Spleen (tissue), 11 donors: ENCODE results near the gene SMAD5. TPM values are rescaled to one million over a fixed set of nuclear protein-coding genes. Genes with fewer than 3 reads are reported as not detected.

ENCODE experiments used
- DNase-seq: peaks from one replicate; pipeline ENCODE4 v3.0.0-alpha.2; 2020
- H3K27ac ChIP-seq, 8 donors: fragments of 200-600 bp; sonication (generic) in 7 of 8; 1 replicate in 4 of 8; 2 replicates in 4 of 8; pipeline versions ENCODE4 v1.5.0 to v1.8.0; 2016 to 2021; ENCODE audit warnings: inconsistent platforms in 4 of 8, mild to moderate bottlenecking in 4 of 8, moderate library complexity in 1 of 8
- H3K27me3 ChIP-seq, 7 donors: fragments of 200-600 bp; sonication (generic) in 6 of 7; replicated peaks in 1 of 7; 1 replicate in 4 of 7; 2 replicates in 3 of 7; pipeline versions ENCODE4 v1.5.0 to v1.8.0; 2016 to 2021; ENCODE audit warnings: inconsistent platforms in 3 of 7, mild to moderate bottlenecking in 1 of 7
- H3K36me3 ChIP-seq, 6 donors: fragments of 200-600 bp; sonication (generic) in 5 of 6; 1 replicate in 4 of 6; 2 replicates in 2 of 6; pipeline versions ENCODE4 v1.5.0 to v1.8.0; 2016 to 2021; ENCODE audit warnings: inconsistent platforms in 2 of 6
- H3K4me1 ChIP-seq, 6 donors: fragments of 200-600 bp; sonication (generic) in 5 of 6; 1 replicate in 3 of 6; 2 replicates in 3 of 6; pipeline versions ENCODE4 v1.5.0 to v1.8.0; 2016 to 2021; ENCODE audit warnings: inconsistent platforms in 3 of 6
- H3K4me3 ChIP-seq, 8 donors: fragments of 200-600 bp; sonication (generic) in 7 of 8; 1 replicate in 4 of 8; 2 replicates in 4 of 8; pipeline versions ENCODE4 v1.5.0 to v1.8.0; 2016 to 2021; ENCODE audit warnings: inconsistent platforms in 4 of 8, mild to moderate bottlenecking in 4 of 8, moderate library complexity in 2 of 8
- H3K9me3 ChIP-seq, 8 donors: fragments of 200-600 bp; sonication (generic) in 7 of 8; 1 replicate in 4 of 8; 2 replicates in 4 of 8; pipeline versions ENCODE4 v1.5.0 to v1.8.0; 2016 to 2021; ENCODE audit warnings: inconsistent platforms in 4 of 8
- POLR2A ChIP-seq, 3 donors: fragments of 450-650 bp; IDR thresholded peaks; one replicate each; pipeline ENCODE4 v1.5.1; 2017; ENCODE audit warnings: antibody characterized with exemption in 3 of 3, mild to moderate bottlenecking in 1 of 3
- POLR2AphosphoS5 ChIP-seq, 3 donors: sonication (generic); formaldehyde crosslinking; IDR thresholded peaks; one replicate each; pipeline ENCODE4 v1.5.1; 2017; ENCODE audit warnings: antibody characterized with exemption in 3 of 3
- WGBS, 5 donors: extraction: QIAGEN DNeasy Blood & Tissue Kit in 3 of 5; methylation state at CpG; one replicate each; pipeline versions ENCODE4 v1.1.5 to v1.1.7; 2013 to 2018; 5-methylcytosine and 5-hydroxymethylcytosine counted together
- intact Hi-C: fragments of 100-400 bp; cut with DNase I; formaldehyde crosslinking; loops from one replicate; pipeline ENCODE4 v1.15.0; 2023; ENCODE audit warnings: low total_unique reads
- polyA plus RNA-seq, 3 donors: library from polyadenylated mRNA; stranded (reverse); fragments of 200-250 nt; gene quantifications; one replicate each; pipeline ENCODE4 v1.2.1, GENCODE V29; 2013
- total RNA-seq, 7 donors: library from RNA; depleted of rRNA in 3 of 7; stranded (reverse); fragments of >200 nt in 3 of 7; fragmentation: NEBNext Ultra II Directional in 4 of 7; extraction: Animal tissue kit (Norgen Biotek cat#: 25700) in 4 of 7; gene quantifications; one replicate each; pipeline versions ENCODE4 v1.1.0 to v1.2.1, GENCODE V29; 2016 to 2021
- TF ChIP-seq, protein P1 (sequence below), 11 experiments: fragments of 200-600 bp in 7 of 11; fragments of 450-650 bp in 4 of 11; sonication (generic) in 4 of 11; IDR thresholded peaks in 8 of 11; conservative IDR thresholded peaks in 3 of 11; 1 replicate in 7 of 11; 2 replicates in 4 of 11; pipeline versions ENCODE4 v1.4.0 to v1.8.0; 2016 to 2021; ENCODE audit warnings: antibody characterized with exemption in 11 of 11, inconsistent platforms in 4 of 11, mild to moderate bottlenecking in 1 of 11
- donor health status: healthy with polysubstance abuse.
- donor health status: DM: no; HTN: no; CAD: no; lungs with moderate emphysema.
- donor health status: DM: no; HTN: no; CAD: no.
- donor health status: Bipolar disorder and iron deficiency.
- donor health status: healthy.
- donor health status: DM: no; HTN: no; CAD: no.
- donor health status: DM: yes; HTN: yes; CAD: no.

Gene SMAD5
- total and polyA plus RNA-seq, 10 donors = 5.3 to 70.4 (median 52.8) TPM

DNA sequence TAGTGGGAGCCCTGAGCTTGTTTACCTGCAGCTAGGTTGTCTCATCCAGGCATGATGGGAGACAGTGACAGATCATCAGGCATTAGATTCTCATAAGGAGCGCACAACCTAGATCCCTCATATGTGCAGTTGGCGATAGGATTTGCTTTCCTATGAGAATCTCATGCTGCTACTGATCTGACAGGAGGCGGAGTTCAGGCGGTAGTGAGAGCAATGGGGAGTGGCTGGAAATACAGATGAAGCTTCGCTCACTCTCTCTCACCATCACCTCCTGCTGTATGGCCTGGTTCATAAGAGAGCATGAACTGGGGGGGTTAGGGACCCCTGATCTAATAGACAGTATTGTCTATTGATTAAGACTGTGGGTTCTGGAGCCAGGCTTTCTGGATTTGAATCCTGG, 24.9 kb downstream of the SMAD5 start:
- Histone ChIP-seq H3K9me3 (no peaks in the 10 kb centered on the region), H3K4me1 (peaks cover 0 to 18% (median 0%) of the 10 kb centered on the region in 6 donors), H3K36me3 (peaks cover 0 to 81% (median 25%) of the 10 kb centered on the region in 6 donors), H3K27ac (no peak overlapping the region), H3K4me3 (no peak overlapping the region), H3K27me3 (no peaks in the 10 kb centered on the region)
- TF ChIP-seq, protein P1, sequence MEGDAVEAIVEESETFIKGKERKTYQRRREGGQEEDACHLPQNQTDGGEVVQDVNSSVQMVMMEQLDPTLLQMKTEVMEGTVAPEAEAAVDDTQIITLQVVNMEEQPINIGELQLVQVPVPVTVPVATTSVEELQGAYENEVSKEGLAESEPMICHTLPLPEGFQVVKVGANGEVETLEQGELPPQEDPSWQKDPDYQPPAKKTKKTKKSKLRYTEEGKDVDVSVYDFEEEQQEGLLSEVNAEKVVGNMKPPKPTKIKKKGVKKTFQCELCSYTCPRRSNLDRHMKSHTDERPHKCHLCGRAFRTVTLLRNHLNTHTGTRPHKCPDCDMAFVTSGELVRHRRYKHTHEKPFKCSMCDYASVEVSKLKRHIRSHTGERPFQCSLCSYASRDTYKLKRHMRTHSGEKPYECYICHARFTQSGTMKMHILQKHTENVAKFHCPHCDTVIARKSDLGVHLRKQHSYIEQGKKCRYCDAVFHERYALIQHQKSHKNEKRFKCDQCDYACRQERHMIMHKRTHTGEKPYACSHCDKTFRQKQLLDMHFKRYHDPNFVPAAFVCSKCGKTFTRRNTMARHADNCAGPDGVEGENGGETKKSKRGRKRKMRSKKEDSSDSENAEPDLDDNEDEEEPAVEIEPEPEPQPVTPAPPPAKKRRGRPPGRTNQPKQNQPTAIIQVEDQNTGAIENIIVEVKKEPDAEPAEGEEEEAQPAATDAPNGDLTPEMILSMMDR (IDR thresholded peaks at IDR 0.05 in 8 of 11, conservative IDR thresholded peaks at IDR 0.05 in 3 of 11) = no peak
- no peak for TF ChIP-seq POLR2A (IDR thresholded peaks at IDR 0.05)
- TF ChIP-seq POLR2AphosphoS5 (IDR thresholded peaks at IDR 0.05) = no peak
- no peak for DNase-seq
- intact Hi-C loops = no loop called here
- WGBS, 5 donors = 93 to 99% (median 99%) methylated on average over 5 of the region's 5 CpGs

DNA sequence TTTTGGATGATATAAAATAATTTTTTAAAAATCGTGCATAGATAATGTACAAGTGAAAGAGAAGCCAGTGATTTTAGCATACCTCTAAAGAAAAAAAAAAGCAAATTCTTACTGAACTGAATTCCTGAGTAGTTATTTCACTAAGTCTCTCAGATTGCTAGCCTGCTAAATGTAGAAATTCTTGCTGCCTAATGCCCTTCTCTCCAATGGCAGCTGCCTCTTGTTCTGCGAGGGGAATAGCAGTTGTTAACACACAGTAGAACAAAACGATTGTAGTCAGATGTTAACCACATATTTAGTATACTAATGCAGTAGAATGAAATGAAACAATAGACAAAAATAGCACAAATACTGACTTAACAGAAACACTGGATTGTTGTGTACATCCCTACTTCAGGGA, 26.8 kb downstream of the SMAD5 start:
- Histone ChIP-seq H3K4me1 (peaks cover 0 to 18% (median 0%) of the 10 kb centered on the region in 6 donors), H3K27me3 (no peaks in the 10 kb centered on the region), H3K36me3 (peaks cover 0 to 80% (median 23%) of the 10 kb centered on the region in 6 donors), H3K27ac (no peak overlapping the region), H3K4me3 (no peak overlapping the region), H3K9me3 (no peaks in the 10 kb centered on the region)
- intact Hi-C loops = no loop called here
- no peak for DNase-seq
- 76 to 84% (median 81%) methylated on average over 3 of the region's 3 CpGs for WGBS, 5 donors
- no peak for TF ChIP-seq POLR2AphosphoS5 (IDR thresholded peaks at IDR 0.05)

DNA sequence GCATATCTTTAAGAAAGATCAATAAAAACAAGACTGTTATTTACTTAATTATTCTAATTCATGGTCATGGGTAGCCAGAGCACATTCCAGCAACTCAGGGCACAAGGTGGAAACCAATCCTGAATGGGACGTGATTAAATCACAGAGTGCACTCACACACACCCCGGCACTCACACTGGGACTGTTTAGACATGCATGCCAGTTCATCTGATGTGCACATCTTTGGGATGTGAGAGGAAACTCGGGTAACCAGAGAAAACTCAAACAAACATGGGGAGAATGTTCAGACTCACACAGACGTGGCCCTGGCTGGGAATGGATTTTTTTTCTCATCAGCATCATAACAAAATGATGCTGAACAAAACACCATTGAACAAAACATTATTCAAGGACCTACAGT, 29.4 kb downstream of the SMAD5 start:
- intact Hi-C loops = no loop called here
- DNase-seq = no peak
- Histone ChIP-seq H3K36me3 (peaks cover 0 to 66% (median 14%) of the 10 kb centered on the region in 6 donors), H3K9me3 (no peaks in the 10 kb centered on the region), H3K4me3 (no peak overlapping the region), H3K27ac (no peak overlapping the region), H3K4me1 (peaks cover 0 to 17% (median 0%) of the 10 kb centered on the region in 6 donors), H3K27me3 (no peaks in the 10 kb centered on the region)
- TF ChIP-seq POLR2AphosphoS5 (IDR thresholded peaks at IDR 0.05) (no peak), POLR2A (IDR thresholded peaks at IDR 0.05) (no peak)
- TF ChIP-seq, protein P1 (IDR thresholded peaks at IDR 0.05 in 8 of 11, conservative IDR thresholded peaks at IDR 0.05 in 3 of 11) = no peak
- 79 to 88% (median 80%) methylated on average over 4 of the region's 4 CpGs for WGBS, 5 donors

DNA sequence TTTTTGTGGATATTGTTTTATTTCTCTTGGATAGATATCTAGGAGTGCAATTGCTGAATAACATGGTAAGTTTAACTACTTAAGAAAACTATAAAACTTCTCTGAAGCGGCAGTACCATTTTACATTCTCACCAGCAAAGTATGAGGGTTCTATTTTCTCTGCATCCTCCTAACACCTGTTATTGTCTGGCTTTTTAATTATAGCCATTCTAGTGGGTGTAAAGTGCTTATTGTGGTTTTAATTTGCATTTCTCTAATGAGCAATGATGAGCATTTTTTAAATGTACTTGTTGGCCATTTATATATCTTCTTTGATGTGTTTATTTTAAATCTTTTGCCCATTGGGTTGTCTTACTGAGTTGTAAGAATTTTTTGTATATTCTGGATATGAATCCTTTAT, 31.6 kb downstream of the SMAD5 start:
- intact Hi-C loops = no loop called here
- TF ChIP-seq POLR2AphosphoS5 (IDR thresholded peaks at IDR 0.05) (no peak), POLR2A (IDR thresholded peaks at IDR 0.05) (no peak)
- TF ChIP-seq, protein P1 (IDR thresholded peaks at IDR 0.05 in 8 of 11, conservative IDR thresholded peaks at IDR 0.05 in 3 of 11) = no peak
- no peak for DNase-seq
- H3K4me3 ChIP-seq = no peak overlapping the region
- peaks cover 0 to 10% (median 0%) of the 10 kb centered on the region in 6 donors for H3K4me1 ChIP-seq
- WGBS, 5 donors = 85 to 95% (median 89%) methylated on average over 1 of the region's 1 CpG
- H3K27me3 ChIP-seq = no peaks in the 10 kb centered on the region
- H3K36me3 ChIP-seq = peaks cover 0 to 74% (median 16%) of the 10 kb centered on the region in 6 donors
- H3K27ac ChIP-seq = no peak overlapping the region
- no peaks in the 10 kb centered on the region for H3K9me3 ChIP-seq

DNA sequence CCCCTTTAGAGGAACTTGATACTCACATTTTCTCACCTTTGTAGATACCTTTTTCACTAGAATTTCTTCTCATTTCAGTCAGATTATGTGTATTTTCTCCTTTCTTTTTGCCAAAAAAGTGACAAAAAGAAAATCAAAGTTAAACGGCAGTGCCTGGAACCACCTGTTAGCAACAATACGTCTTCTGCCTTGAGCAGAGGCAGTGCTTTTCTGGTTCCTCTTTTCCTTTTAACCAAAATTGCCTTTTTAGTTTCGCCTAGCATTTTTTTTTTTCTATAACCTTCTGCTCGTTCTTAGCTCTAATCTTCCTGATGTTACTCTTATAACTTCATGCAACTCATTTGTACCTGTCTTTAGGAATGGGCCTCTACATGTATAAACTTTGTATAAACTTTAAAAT, 34.3 kb downstream of the SMAD5 start:
- TF ChIP-seq POLR2AphosphoS5 (IDR thresholded peaks at IDR 0.05) (no peak), POLR2A (IDR thresholded peaks at IDR 0.05) (no peak)
- TF ChIP-seq, protein P1 (IDR thresholded peaks at IDR 0.05 in 8 of 11, conservative IDR thresholded peaks at IDR 0.05 in 3 of 11) = no peak
- peaks cover 0 to 74% (median 15%) of the 10 kb centered on the region in 6 donors for H3K36me3 ChIP-seq
- no peaks in the 10 kb centered on the region for H3K27me3 ChIP-seq
- DNase-seq = no peak
- intact Hi-C loops = no loop called here
- no peaks in the 10 kb centered on the region for H3K9me3 ChIP-seq
- H3K4me3 ChIP-seq = no peak overlapping the region
- H3K4me1 ChIP-seq = peaks cover 0 to 5% (median 0%) of the 10 kb centered on the region in 6 donors
- H3K27ac ChIP-seq = no peak overlapping the region
- WGBS, 5 donors = 30 to 46% (median 34%) methylated on average over 4 of the region's 4 CpGs
